ENCODE data around the gene CHAD. TPM values are rescaled to one million over a fixed set of nuclear protein-coding genes. Genes with fewer than 3 reads are reported as not detected.

The CHAD gene
- total RNA-seq, 1 donor from 2014 or later: 0.42 TPM

DNA sequence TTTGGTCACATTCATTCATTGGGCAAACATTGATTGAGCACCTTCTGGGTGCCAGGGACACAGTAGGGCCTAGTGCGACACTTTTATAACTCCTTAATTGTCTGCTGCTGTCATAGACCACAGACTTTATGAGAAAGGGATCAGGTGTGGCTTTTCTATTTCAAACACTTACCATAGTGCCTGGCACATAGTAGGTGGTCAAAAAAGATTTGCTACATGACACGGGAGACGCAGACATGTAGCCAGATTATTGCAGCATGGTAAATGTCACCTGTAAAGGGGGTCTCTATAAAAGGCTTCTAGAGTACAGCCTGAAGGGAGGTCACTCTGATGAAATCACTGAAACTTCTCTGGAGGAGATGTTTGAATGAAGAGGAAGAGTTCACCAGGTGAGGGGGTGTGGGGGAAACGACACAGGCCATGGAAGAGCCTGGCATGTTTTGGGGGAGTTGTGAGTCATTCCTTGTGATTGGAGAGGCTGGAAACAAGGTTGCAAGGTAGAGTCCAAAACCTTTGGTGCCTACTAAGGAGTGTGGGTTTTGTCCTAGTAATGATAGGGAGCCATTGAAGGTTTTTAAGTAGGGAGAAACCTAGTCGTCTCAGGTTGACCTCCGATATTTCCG is 11.6 kb upstream of the CHAD start:
- Mint-ChIP-seq H3K4me1 (peaks cover 19% of the 10 kb centered on the region), H3K27me3 (peaks cover 3% of the 10 kb centered on the region), H3K9me3 (no peaks in the 10 kb centered on the region), H3K27ac (no peak overlapping the region), H3K4me3 (peak overlapping the region; percentile 86), H3K36me3 (ENCODE audit: low read depth) (peaks cover 38% of the 10 kb centered on the region)
- TF ChIP-seq CTCF (IDR thresholded peaks at IDR 0.05): no peak
- intact Hi-C loops (cut with micrococcal nuclease): no loop called here
- POLR2A ChIA-PET: interaction anchor here (1.1 to 1.7 kb wide), 3 partner anchors 83 to 386 kb away, joined by 7 to 20 read pairs (median 9); partner anchors contain the start of genes LRRC59 and TOB1
- CTCF ChIA-PET: interaction anchor here (0.7 to 1.5 kb wide), 6 partner anchors 22 to 212 kb away, joined by 3 to 29 read pairs (median 4); no protein-coding TSS in a partner anchor
- no peak for DNase-seq
- ATAC-seq (ENCODE audit: low read depth): no peak

DNA sequence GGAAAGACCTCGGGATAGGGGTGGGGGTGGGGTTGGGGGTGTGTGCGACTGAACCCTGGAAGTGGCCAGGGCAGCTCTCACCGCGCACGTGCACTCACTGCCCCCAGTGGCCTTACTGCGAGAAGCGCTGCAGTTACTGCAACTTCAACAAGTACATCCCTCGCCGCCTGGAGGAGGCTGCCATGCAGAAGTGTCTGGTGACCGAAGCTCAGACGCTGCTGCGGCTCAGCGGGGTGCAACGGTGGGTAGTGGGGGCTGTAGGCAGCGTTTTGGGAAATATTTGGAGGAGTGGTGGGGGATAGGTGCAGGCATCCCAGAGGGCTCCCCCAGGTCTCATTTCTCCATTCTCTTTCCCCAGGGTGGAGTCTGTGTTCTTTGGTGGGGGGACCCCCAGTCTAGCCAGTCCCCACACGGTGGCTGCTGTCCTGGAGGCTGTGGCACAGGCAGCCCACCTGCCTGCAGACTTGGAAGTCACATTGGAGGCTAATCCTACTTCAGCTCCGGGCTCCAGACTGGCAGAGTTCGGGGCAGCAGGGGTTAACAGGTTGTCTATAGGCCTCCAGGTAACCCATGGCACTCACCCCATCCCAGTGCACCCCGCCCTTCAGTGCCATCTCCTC is 11.0 kb upstream of the CHAD start:
- Mint-ChIP-seq H3K9me3 (no peaks in the 10 kb centered on the region), H3K27me3 (peaks cover 3% of the 10 kb centered on the region), H3K4me1 (peaks cover 19% of the 10 kb centered on the region), H3K27ac (peak overlapping the region; percentile 70), H3K4me3 (peak overlapping the region; percentile 86), H3K36me3 (ENCODE audit: low read depth) (peaks cover 31% of the 10 kb centered on the region)
- no peak for TF ChIP-seq CTCF (IDR thresholded peaks at IDR 0.05)
- intact Hi-C loops (cut with micrococcal nuclease): loop anchor here (1.0 to 2.0 kb wide), 7 partner anchors 53 to 227 kb away; partner anchors contain the start of genes ACSF2, ANKRD40 and CACNA1G
- ATAC-seq (ENCODE audit: low read depth) (peak; percentile 32), DNase-seq (peak; percentile 49)
- CTCF ChIA-PET: interaction anchor here (0.8 to 2.9 kb wide), 10 partner anchors 9 to 117 kb away, joined by 3 to 29 read pairs (median 4); partner anchors contain the start of gene LRRC59
- POLR2A ChIA-PET: interaction anchor here (1.1 to 1.7 kb wide), 5 partner anchors 14 to 387 kb away, joined by 4 to 20 read pairs (median 7); partner anchors contain the start of genes ACSF2, LRRC59 and TOB1

- Mint-ChIP-seq H3K4me1 (peaks cover 19% of the 10 kb centered on the region), H3K9me3 (no peaks in the 10 kb centered on the region), H3K27ac (peak within 1 kb of the TSS; percentile 90), H3K4me3 (peak within 1 kb of the TSS; percentile 86), H3K27me3 (peaks cover 3% of the 10 kb centered on the region), H3K36me3 (ENCODE audit: low read depth) (peaks cover 25% of the 10 kb centered on the region)
- ATAC-seq (ENCODE audit: low read depth) (peak; percentile 95), DNase-seq (peak; percentile 84)
- POLR2A ChIA-PET: interaction anchor here (0.6 to 1.9 kb wide), 9 partner anchors 10 to 798 kb away, joined by 3 to 20 read pairs (median 5); partner anchors contain the start of genes ACSF2, CHAD, LRRC59 and TOB1
- no peak for TF ChIP-seq CTCF (IDR thresholded peaks at IDR 0.05)
- CTCF ChIA-PET: interaction anchor here (0.8 to 2.9 kb wide), 11 partner anchors 8 to 116 kb away, joined by 3 to 29 read pairs (median 4); partner anchors contain the start of gene LRRC59
- intact Hi-C loops (cut with micrococcal nuclease): loop anchor here (1.0 to 2.0 kb wide), 11 partner anchors 30 to 228 kb away; partner anchors contain the start of genes ACSF2, ANKRD40, CACNA1G and LRRC59
Observed at GRCh38 chr17:50478391-50479381, 10.0 kb upstream of the CHAD start, which contains the start of gene RSAD1. TSS of gene RSAD1 (plus strand) at chr17:50478860. CDS start at chr17:50478885, 25 bp downstream.

- TF ChIP-seq CTCF (IDR thresholded peaks at IDR 0.05): no peak
- CTCF ChIA-PET: interaction anchor here (1.7 to 2.9 kb wide), 2 partner anchors 38 to 81 kb away, joined by 4 to 27 read pairs; partner anchors contain the start of gene LRRC59
- DNase-seq (no peak), ATAC-seq (ENCODE audit: low read depth) (no peak)
- Mint-ChIP-seq H3K4me3 (peak overlapping the region; percentile 86), H3K27me3 (peaks cover 3% of the 10 kb centered on the region), H3K4me1 (peaks cover 19% of the 10 kb centered on the region), H3K36me3 (ENCODE audit: low read depth) (peaks cover 26% of the 10 kb centered on the region), H3K9me3 (no peaks in the 10 kb centered on the region), H3K27ac (peak overlapping the region; percentile 90)
- POLR2A ChIA-PET: interaction anchor here (0.7 to 1.9 kb wide), 4 partner anchors 10 to 80 kb away, joined by 5 to 9 read pairs (median 5); partner anchors contain the start of genes ACSF2, CHAD and LRRC59
- intact Hi-C loops (cut with micrococcal nuclease): loop anchor here (1.0 to 2.0 kb wide), 6 partner anchors 30 to 229 kb away; partner anchors contain the start of genes ANKRD40, CACNA1G, LRRC59 and MYCBPAP
Observed at GRCh38 chr17:50477976-50478375, 9.3 kb upstream of the CHAD start.
